CD4-positive, alpha-beta memory T cell (primary cell): ENCODE measurements around the gene KIZ. TPM values are rescaled to one million over a fixed set of nuclear protein-coding genes. Genes with fewer than 3 reads are reported as not detected.

ENCODE experiments used
- CTCF ChIA-PET: fragments of 350-600 bp; sonication (Branson Sonifier 250); formaldehyde crosslinking; loops from one replicate; lab custom pipeline; 2021; ENCODE audit warnings: inconsistent platforms; ENCODE audit not compliant: partially characterized antibody; lab: Charles Lee
- POLR2A ChIA-PET: fragments of 350-600 bp; sonication (Branson Sonifier 250); formaldehyde crosslinking; loops from one replicate; lab custom pipeline; 2021; ENCODE audit not compliant: partially characterized antibody; lab: Charles Lee
- DNase-seq, 5 donors: peaks; one replicate each; pipeline versions ENCODE4 v3.0.0 to v3.0.0-alpha.2; 2020 to 2022; ENCODE audit warnings: mixed read lengths in 1 of 5
- H3K27ac ChIP-seq: one replicate; pipeline ENCODE4 v1.7.0; 2013; ENCODE audit warnings: low read depth, low read length
- H3K27me3 ChIP-seq: 2 replicates; pipeline ENCODE4 v1.7.0; 2013; ENCODE audit warnings: mild to moderate bottlenecking, low read length, moderate library complexity; ENCODE audit not compliant: insufficient read depth
- H3K36me3 ChIP-seq: 2 replicates; pipeline ENCODE4 v1.7.0; 2013; ENCODE audit warnings: mild to moderate bottlenecking, low read length, moderate library complexity; ENCODE audit not compliant: insufficient read depth
- H3K4me1 ChIP-seq: 2 replicates; pipeline ENCODE4 v1.7.0; 2013; ENCODE audit warnings: mild to moderate bottlenecking, low read length, moderate library complexity; ENCODE audit not compliant: insufficient read depth
- H3K4me3 ChIP-seq, 2 donors: one replicate each; pipeline ENCODE4 v1.7.0; 2013; ENCODE audit warnings: low read length in 2 of 2, mild to moderate bottlenecking in 1 of 2
- H3K9me3 ChIP-seq, 2 donors: one replicate each; pipeline ENCODE4 v1.7.0; 2013; ENCODE audit warnings: low read length in 2 of 2, control low read depth in 1 of 2; ENCODE audit not compliant: control insufficient read depth in 1 of 2
- H3K27ac Mint-ChIP-seq, 7 donors: one replicate each; pipeline ENCODE4 v1.8.0; 2020 to 2021; ENCODE audit warnings: mixed read lengths in 7 of 7, mild to moderate bottlenecking in 6 of 7, inconsistent platforms in 3 of 7, moderate library complexity in 3 of 7
- H3K27me3 Mint-ChIP-seq, 2 donors: one replicate each; pipeline ENCODE4 v1.8.0; 2020 to 2021; ENCODE audit warnings: mixed read lengths in 2 of 2
- H3K36me3 Mint-ChIP-seq, 2 donors: one replicate each; pipeline ENCODE4 v1.8.0; 2020 to 2021; ENCODE audit warnings: mixed read lengths in 2 of 2, inconsistent platforms in 1 of 2, mild to moderate bottlenecking in 1 of 2
- H3K4me1 Mint-ChIP-seq, 4 donors: one replicate each; pipeline ENCODE4 v1.8.0; 2020 to 2021; ENCODE audit warnings: mixed read lengths in 4 of 4, mild to moderate bottlenecking in 1 of 4
- H3K4me3 Mint-ChIP-seq, 8 donors: one replicate each; pipeline ENCODE4 v1.8.0; 2020 to 2021; ENCODE audit warnings: mixed read lengths in 8 of 8, mild to moderate bottlenecking in 7 of 8, moderate library complexity in 6 of 8, inconsistent platforms in 3 of 8
- H3K9me3 Mint-ChIP-seq, 8 donors: one replicate each; pipeline ENCODE4 v1.8.0; 2020 to 2021; ENCODE audit warnings: mixed read lengths in 8 of 8, mild to moderate bottlenecking in 5 of 8, inconsistent platforms in 3 of 8, moderate library complexity in 1 of 8
- intact Hi-C: fragments of 100-400 bp; cut with micrococcal nuclease; formaldehyde crosslinking; loops from one replicate; pipeline ENCODE4 v1.15.1; 2023
- polyA plus RNA-seq, 2 donors: library from polyadenylated mRNA; unstranded; fragments of 300-500 nt; fragmentation: Illumina TruSeq; gene quantifications; one replicate each; pipeline ENCODE4 v1.2.3, GENCODE V29; 2021
- total RNA-seq, 2 experiments: library from RNA; stranded (reverse); gene quantifications; one replicate each; pipeline ENCODE4 v1.2.3, GENCODE V29; 2021

The KIZ gene
- total and polyA plus RNA-seq, 4 experiments from 2014 or later = 15.9 to 46.3 (median 25.4) TPM

DNA sequence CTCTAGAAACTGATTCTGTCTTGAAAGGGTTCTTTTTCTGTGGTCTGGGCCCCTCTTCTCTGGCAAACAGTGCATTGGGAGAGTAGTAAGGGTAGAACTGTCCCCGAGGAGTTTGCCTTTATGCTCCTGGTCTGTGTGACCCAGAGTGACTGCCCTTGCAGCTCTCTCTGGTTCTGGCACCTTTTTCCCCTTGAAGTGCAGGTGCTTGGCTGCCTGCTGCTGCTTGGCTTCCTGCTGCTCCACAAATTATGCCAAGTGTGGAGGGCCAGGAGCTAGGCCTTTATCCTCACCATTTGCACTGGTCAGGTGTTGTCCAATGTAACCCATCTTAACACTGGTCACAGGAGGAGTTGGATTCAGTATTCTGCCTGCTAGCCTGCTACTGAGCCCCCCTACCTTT, 11.2 kb downstream of the KIZ start:
- Histone ChIP-seq H3K9me3 (no peaks in the 10 kb centered on the region), H3K4me1 (no peaks in the 10 kb centered on the region), H3K27me3 (no peaks in the 10 kb centered on the region), H3K36me3 (peaks cover 8% of the 10 kb centered on the region), H3K27ac (no peak overlapping the region), H3K4me3 (no peak overlapping the region)
- POLR2A ChIA-PET = no interaction called here
- H3K36me3 Mint-ChIP-seq = peaks cover 54 to 58% of the 10 kb centered on the region in 2 donors
- H3K9me3 Mint-ChIP-seq = no peaks in the 10 kb centered on the region
- intact Hi-C loops = no loop called here
- DNase-seq = no peak
- no peak overlapping the region for H3K27ac Mint-ChIP-seq
- H3K4me3 Mint-ChIP-seq = no peak overlapping the region
- CTCF ChIA-PET = no interaction called here
- H3K4me1 Mint-ChIP-seq = peaks cover 0 to 4% (median 0%) of the 10 kb centered on the region in 4 donors
- H3K27me3 Mint-ChIP-seq = no peaks in the 10 kb centered on the region

DNA sequence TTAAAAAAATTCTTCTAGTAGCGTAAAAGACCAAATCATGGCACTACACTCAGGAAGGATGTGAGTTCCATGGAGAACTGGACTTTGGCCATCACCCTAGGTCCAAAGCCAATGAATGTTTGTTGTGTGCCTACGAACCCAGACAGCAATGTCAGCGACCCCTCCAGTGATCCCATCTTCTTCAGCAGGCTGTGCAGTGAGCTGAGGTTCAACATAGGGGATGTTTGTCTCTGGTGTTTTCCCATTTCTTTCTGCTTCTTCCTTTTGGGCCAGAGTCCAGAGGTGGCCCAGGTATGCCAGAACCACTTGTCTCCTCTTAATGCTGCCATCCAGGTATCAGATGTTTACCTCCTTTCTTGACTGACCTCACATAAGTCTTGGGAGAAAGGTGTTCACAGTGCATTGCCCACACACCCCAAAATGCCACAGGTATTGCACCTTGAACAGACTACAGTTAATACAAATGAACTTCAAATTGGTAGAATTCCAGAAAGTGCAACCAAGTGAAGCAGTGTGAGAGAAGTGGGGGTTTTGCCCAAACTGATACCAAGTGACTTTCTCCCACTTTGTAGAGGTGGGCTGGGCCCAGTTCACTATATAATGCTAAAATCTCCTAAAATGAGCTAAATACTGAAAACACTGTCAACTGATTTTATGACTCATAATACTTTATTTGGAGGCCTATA, 14.1 kb downstream of the KIZ start:
- Histone ChIP-seq H3K27me3 (no peaks in the 10 kb centered on the region), H3K4me3 (no peak overlapping the region), H3K9me3 (no peaks in the 10 kb centered on the region), H3K36me3 (peaks cover 8% of the 10 kb centered on the region), H3K27ac (no peak overlapping the region), H3K4me1 (no peaks in the 10 kb centered on the region)
- ChIA-PET POLR2A (no interaction called here), CTCF (interaction anchor here (1.2 to 1.4 kb wide), 2 partner anchors 12 to 15 kb away, joined by 3 read pairs; partner anchors contain the start of gene KIZ)
- DNase-seq = no peak
- intact Hi-C loops = no loop called here
- Mint-ChIP-seq H3K4me1 (peaks cover 0 to under 1% (median 0%) of the 10 kb centered on the region in 4 donors), H3K4me3 (no peak overlapping the region), H3K9me3 (no peaks in the 10 kb centered on the region), H3K36me3 (peaks cover 37 to 50% of the 10 kb centered on the region in 2 donors), H3K27me3 (no peaks in the 10 kb centered on the region), H3K27ac (no peak overlapping the region)

DNA sequence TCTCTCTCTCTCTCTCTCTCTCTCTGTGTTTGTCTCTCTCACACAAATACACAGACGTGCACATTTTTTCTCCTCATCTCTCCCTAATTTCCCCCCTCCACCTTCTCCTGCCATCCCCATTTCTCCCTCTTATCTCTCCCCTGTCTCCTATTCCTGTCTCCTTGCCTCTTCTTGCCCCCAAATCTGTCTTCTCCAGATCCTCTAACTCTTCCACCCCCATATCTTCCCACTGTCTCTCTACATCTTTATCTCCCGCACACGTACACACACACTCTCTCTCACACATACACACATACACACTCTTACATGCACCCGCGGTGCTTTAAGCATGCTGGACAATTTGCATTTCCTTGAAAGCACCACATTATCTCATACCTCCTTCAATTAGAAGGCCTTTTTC, 15.9 kb downstream of the KIZ start:
- Mint-ChIP-seq H3K4me1 (no peaks in the 10 kb centered on the region), H3K27me3 (no peaks in the 10 kb centered on the region), H3K4me3 (no peak overlapping the region), H3K27ac (no peak overlapping the region), H3K9me3 (no peaks in the 10 kb centered on the region), H3K36me3 (peaks cover 28 to 52% of the 10 kb centered on the region in 2 donors)
- Histone ChIP-seq H3K27me3 (no peaks in the 10 kb centered on the region), H3K27ac (no peak overlapping the region), H3K9me3 (no peaks in the 10 kb centered on the region), H3K4me3 (no peak overlapping the region), H3K36me3 (peaks cover 4% of the 10 kb centered on the region), H3K4me1 (no peaks in the 10 kb centered on the region)
- POLR2A ChIA-PET = no interaction called here
- no peak for DNase-seq
- CTCF ChIA-PET = interaction anchor here (2.1 kb wide), 1 partner anchor 12 kb away, joined by 5 read pairs; no protein-coding TSS in a partner anchor
- intact Hi-C loops = no loop called here

DNA sequence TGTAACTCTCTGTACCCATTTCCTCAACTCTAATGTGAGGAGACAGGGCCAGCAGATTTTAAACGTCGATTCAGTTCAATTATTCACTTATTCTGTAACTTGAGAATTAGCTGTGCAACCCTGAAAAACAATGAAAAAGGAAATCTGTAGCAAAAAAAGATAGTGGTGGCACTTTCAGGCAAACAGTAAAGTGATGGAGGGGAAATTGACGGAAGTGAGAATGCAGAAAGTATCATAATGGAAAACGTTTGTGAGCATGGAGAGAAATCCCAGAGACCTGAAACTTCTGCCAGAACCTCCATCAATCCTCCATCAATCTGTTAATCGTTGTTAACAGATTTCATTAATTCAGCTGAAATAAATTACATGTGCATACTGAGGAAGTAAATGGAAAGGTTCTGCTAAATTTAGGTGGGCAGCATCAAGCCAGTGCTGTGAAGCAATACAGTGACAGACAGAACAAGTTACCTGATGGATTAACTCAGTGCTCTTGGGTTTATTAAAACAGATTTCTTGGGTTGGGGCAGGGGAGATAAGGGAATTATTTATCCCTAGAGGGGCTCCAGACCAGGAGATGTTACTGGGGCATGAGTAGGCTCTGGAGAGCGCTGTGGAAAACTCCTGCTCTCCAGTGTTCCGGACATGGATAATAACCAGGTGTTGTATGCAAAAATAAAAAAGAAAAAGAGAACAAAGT, 17.5 kb downstream of the KIZ start:
- H3K36me3 Mint-ChIP-seq = peaks cover 24 to 48% of the 10 kb centered on the region in 2 donors
- Histone ChIP-seq H3K9me3 (no peaks in the 10 kb centered on the region), H3K27me3 (no peaks in the 10 kb centered on the region), H3K27ac (no peak overlapping the region), H3K36me3 (no peaks in the 10 kb centered on the region), H3K4me1 (no peaks in the 10 kb centered on the region), H3K4me3 (no peak overlapping the region)
- POLR2A ChIA-PET = no interaction called here
- peaks cover 0 to 1% (median 0%) of the 10 kb centered on the region in 4 donors for H3K4me1 Mint-ChIP-seq
- intact Hi-C loops = no loop called here
- no peaks in the 10 kb centered on the region for H3K9me3 Mint-ChIP-seq
- no peak for DNase-seq
- CTCF ChIA-PET = interaction anchor here (1.4 kb wide), 1 partner anchor 362 kb away, joined by 3 read pairs; no protein-coding TSS in a partner anchor
- no peaks in the 10 kb centered on the region for H3K27me3 Mint-ChIP-seq
- H3K4me3 Mint-ChIP-seq = no peak overlapping the region
- H3K27ac Mint-ChIP-seq = no peak overlapping the region

DNA sequence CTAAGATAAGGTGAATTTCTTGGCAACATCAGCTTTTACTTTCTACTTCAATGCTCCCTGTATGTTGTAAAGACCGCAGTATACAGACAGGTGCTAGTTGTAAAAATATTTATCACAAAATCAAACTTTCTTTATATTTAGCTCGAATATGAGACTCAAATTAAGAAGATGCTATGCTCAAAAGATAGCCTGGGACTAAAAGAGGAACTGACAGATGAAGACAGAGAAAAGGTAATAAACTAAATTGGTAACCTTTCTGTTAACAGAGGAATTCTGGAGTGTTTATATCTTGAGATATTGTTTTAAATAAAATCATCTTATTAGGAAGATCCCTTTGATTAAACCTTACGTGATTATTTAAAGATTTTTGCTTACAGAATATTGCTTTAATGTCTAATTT, 19.5 kb downstream of the KIZ start:
- no peaks in the 10 kb centered on the region for H3K27me3 Mint-ChIP-seq
- H3K9me3 Mint-ChIP-seq = no peaks in the 10 kb centered on the region
- no peak overlapping the region for H3K27ac Mint-ChIP-seq
- no peaks in the 10 kb centered on the region for H3K4me1 ChIP-seq
- H3K4me3 ChIP-seq = no peak overlapping the region
- H3K4me1 Mint-ChIP-seq = peaks cover 0 to 1% (median 0%) of the 10 kb centered on the region in 4 donors
- no peaks in the 10 kb centered on the region for H3K27me3 ChIP-seq
- H3K4me3 Mint-ChIP-seq = no peak overlapping the region
- no peaks in the 10 kb centered on the region for H3K36me3 ChIP-seq
- POLR2A ChIA-PET = no interaction called here
- DNase-seq = no peak
- no peak overlapping the region for H3K27ac ChIP-seq
- no peaks in the 10 kb centered on the region for H3K9me3 ChIP-seq
- peaks cover 28 to 45% of the 10 kb centered on the region in 2 donors for H3K36me3 Mint-ChIP-seq
- intact Hi-C loops = no loop called here
- CTCF ChIA-PET = no interaction called here

DNA sequence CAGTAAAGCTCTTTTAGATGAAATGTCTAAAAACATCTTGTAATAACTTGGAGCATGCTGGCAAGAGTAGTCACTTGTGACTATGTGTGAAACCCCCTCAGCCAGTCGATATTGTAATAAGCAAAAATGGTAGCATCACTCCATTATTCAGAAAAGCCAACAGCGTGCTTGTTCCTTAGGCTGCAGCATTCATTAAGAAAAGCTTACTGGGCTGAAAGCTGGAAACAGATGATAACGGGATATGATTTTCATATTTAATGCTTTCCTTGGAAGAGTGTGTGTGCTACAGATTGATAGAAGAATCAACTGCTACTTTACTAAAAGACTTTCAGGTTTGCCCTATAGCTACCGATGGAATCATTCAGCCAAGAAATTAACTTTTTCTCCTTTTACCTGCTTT, 20.3 kb downstream of the KIZ start:
- H3K9me3 Mint-ChIP-seq = no peaks in the 10 kb centered on the region
- H3K27me3 Mint-ChIP-seq = no peaks in the 10 kb centered on the region
- Histone ChIP-seq H3K27me3 (no peaks in the 10 kb centered on the region), H3K4me3 (no peak overlapping the region), H3K36me3 (no peaks in the 10 kb centered on the region), H3K9me3 (no peaks in the 10 kb centered on the region), H3K27ac (no peak overlapping the region), H3K4me1 (no peaks in the 10 kb centered on the region)
- peaks cover 0 to 1% (median 0%) of the 10 kb centered on the region in 4 donors for H3K4me1 Mint-ChIP-seq
- no peak overlapping the region for H3K4me3 Mint-ChIP-seq
- DNase-seq = no peak
- H3K27ac Mint-ChIP-seq = no peak overlapping the region
- POLR2A ChIA-PET = no interaction called here
- intact Hi-C loops = no loop called here
- CTCF ChIA-PET = no interaction called here
- peaks cover 29 to 47% of the 10 kb centered on the region in 2 donors for H3K36me3 Mint-ChIP-seq

DNA sequence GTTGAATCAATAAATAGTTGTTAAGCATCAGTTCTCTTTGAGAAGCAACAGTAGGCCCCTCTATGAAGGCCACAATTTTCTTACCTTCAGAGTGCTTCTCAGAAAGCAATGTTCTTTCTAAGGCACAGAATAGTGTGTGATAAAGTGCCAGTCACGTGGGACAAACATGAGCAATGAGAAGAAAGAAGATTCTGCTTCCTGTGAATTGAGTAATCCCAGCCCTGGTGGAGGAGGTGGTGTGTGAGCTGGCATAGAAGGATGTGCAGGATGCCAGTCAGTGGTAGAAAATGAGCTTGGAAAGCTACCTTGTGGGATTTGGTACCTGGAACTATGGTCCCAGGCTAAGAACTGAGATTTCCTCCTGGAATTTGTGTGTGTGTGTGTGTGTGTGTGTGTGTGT, 21.7 kb downstream of the KIZ start:
- peak overlapping the region in 1 of 7 donors; percentile 5 for H3K27ac Mint-ChIP-seq
- no peaks in the 10 kb centered on the region for H3K27me3 Mint-ChIP-seq
- DNase-seq = no peak
- no peak overlapping the region for H3K27ac ChIP-seq
- H3K4me3 Mint-ChIP-seq = no peak overlapping the region
- peaks cover 0 to 1% (median 0%) of the 10 kb centered on the region in 4 donors for H3K4me1 Mint-ChIP-seq
- H3K4me3 ChIP-seq = no peak overlapping the region
- H3K9me3 ChIP-seq = no peaks in the 10 kb centered on the region
- ChIA-PET POLR2A (no interaction called here), CTCF (interaction anchor here (1.2 kb wide), 1 partner anchor 9 kb away, joined by 3 read pairs; no protein-coding TSS in a partner anchor)
- H3K9me3 Mint-ChIP-seq = no peaks in the 10 kb centered on the region
- no peaks in the 10 kb centered on the region for H3K27me3 ChIP-seq
- intact Hi-C loops = no loop called here
- no peaks in the 10 kb centered on the region for H3K36me3 ChIP-seq
- peaks cover 25 to 50% of the 10 kb centered on the region in 2 donors for H3K36me3 Mint-ChIP-seq
- H3K4me1 ChIP-seq = no peaks in the 10 kb centered on the region
